GM19467 (cell line): ENCODE data around the gene TMEM255A.

Source experiments
- ATAC-seq: cut with Tn5 transposase; IDR thresholded peaks from one replicate; pipeline ENCODE4 v1.9.1; 2021; ENCODE audit warnings: mild to moderate bottlenecking, moderate library complexity; ENCODE audit not compliant: unreplicated experiment

Gene TMEM255A

DNA sequence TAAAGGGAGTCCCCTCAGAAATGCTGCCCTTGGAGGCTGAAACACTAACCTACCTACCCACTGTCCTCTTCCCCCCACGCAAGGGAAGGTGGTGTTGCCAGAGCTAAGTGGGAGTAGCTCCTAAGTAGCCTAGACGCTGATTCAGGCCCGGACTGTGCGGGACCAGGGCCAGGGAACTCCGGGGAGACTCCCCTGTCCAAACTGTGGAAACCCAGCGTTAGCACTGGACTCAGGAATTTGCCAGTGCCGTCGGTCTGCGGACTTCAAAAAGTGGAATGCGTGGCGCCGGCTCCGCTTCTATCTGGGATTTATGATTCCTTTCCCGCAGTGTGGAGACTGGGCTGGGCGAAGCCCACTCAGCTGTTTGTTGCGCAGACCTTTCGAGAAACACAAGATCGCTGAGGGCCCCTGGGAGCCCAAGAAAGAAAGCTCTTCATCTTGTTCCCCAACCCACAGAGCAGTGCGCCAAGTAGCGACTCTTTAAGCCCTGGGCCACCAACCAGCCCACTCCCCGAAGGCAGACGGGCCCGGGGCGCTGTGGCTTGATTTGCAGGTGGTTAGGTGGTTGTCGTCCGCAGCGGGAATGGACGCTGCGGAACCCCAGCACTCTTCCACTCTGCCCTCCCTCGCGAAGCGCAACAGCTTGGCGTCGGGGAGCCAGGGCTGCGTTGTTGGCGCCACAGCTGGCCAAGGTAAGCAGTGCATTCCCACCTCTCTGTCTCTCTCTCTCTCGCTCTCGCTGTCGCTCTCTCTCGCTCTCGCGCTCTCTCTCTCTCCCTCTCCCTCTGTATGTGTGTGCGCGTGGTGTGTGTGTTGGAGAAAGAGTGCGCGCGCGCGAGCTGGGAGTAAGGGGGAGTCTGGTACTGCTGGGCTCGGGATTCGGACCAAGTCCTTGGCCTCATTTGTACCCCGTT lies 2.0 kb downstream of the TMEM255A start:
- peak; percentile 92 for ATAC-seq

- ATAC-seq = no peak
Measured at GRCh38 chrX:120308558-120308957, 2.7 kb downstream of the TMEM255A start.

DNA sequence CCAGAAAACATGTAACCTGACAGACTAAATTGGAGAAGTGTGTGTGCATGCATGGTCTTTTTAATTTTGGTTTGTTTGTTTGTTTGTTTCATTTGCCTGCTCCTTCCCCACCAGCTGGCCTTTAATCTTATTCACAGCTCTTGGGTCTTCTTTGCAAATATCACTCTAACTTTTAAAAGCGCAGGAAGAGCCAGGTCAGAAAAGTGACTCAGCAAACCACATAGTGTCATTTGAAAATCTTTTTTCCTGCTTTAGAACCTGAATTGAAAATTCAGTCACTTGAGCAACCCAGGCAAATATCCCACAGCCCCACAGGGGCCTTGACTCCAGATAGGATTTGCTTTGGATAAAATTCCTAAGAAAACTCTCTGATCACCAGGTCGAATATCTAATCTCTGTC lies 4.6 kb downstream of the TMEM255A start:
- no peak for ATAC-seq

GRCh38 chrX:120305531-120306141 lies 5.6 kb downstream of the TMEM255A start:
- no peak for ATAC-seq

DNA sequence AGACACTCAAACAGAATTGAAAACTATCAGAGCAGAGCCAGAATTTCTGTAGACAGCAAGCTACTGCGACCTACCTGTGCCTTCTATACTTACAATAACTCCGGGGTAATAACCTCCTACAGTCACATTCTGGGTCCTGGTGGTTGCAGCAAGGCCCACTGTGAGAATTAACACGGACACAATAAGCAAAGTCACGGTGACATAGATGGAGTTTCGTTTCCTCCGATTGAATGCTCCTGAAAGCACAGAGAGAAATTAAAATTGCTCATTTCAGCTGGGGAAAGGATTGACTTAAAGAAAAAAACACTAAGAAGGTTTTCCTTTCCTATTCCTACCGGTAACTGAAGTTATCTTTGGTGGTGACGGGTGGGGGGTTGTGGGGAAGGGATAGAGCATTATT lies 7.0 kb downstream of the TMEM255A start:
- ATAC-seq = no peak

GRCh38 chrX:120302434-120302833 lies 8.8 kb downstream of the TMEM255A start:
- peak; percentile 94 for ATAC-seq

DNA sequence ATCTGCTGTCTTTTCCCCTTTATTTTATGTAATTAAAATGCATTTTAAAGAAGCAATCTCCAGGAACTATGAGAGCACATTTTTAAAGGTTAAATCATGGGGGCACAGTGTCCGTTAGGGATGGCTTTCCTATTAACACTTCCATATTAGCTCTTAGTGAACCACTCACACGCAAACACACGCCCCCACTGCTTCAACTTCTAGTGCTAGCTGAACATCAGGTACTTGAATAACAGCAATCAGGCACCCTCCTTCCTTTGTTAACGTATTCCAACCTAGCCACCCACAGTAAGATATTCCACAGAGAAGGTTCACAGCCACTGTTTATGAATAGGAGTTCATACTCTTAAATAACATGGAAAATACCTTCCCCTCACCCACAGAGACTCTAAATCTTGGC lies 9.3 kb downstream of the TMEM255A start:
- no peak for ATAC-seq

- ATAC-seq = no peak
Measured at GRCh38 chrX:120301497-120301896, 9.8 kb downstream of the TMEM255A start.

DNA sequence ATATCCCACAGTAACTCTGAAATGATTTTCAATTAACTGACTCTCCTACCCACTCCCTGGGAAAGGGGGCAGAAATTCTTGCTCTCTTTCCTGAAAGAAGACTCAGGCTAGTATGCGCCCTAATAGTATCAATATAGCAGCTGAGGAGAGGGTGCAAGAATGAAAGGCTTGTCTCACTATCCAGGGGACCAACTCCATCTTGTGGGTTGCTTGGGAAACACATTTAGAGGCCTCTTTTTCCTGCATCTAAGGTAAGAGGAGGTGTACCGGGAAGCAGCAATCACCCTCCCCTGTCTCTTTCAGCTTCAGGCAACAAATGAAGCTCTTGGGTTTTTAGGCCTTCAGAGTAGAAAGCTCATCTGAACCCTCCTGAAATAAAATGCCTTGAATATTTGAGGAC lies 11.3 kb downstream of the TMEM255A start:
- no peak for ATAC-seq

- no peak for ATAC-seq
Measured at GRCh38 chrX:120297923-120298322, 13.3 kb downstream of the TMEM255A start.

DNA sequence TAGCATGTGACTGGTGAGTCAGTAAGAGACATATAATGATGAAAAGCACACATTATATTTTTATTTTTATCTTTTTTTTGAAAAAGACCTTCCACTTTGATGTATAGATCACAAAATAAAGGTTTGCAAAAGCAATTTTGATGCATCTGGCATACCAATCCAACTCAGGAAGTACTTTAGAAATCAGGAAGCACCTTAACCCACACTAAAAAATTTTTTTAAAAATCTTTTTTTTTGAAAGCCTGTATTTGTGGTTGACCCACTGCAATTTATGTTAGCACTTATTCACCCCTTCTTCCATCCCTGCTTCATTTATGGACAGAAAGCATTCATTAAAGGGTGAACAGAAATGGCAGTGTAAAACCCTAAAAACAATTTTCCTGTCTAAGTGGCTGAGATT lies 16.6 kb downstream of the TMEM255A start:
- no peak for ATAC-seq

DNA sequence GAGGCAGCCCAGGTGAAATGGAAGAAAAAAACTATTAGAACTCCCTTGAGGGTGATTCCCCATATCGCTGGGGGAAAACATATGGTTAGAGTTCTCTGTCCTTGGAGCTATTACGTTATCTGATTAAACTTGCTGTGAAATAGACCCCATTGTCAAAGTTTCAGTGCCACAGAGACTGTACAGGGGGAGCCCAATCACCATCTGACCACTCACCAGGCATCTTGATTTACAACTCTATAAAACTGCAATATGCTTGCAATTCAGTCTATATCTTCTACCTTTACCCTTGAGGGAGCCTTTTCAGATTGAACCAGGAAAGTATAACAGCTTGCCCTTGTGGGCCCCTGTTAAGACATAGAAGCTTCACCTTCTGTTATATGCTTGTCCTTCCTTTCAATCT lies 18.2 kb downstream of the TMEM255A start:
- no peak for ATAC-seq

- ATAC-seq = no peak
Measured at GRCh38 chrX:120291211-120291610, 20.1 kb downstream of the TMEM255A start.

DNA sequence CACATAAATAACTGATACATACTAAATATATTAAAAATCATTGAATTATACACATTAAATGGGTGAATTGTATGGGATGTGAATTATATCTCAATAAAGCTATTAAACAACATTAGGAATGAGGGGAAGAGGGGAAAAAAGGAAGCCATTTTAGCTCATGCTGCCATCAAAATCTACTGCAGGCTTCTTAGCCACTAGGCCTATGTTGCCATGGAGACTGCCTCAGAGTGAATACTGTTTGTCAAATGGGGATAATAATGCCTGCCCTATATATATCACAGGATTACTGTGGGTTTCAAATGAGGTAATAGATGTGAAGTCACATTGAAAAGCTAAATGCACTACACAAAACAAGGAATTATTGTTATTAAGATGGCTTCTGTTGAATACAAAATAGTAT lies 21.2 kb downstream of the TMEM255A start:
- ATAC-seq = no peak

GRCh38 chrX:120287513-120288112 lies 23.6 kb downstream of the TMEM255A start:
- peak; percentile 72 for ATAC-seq

DNA sequence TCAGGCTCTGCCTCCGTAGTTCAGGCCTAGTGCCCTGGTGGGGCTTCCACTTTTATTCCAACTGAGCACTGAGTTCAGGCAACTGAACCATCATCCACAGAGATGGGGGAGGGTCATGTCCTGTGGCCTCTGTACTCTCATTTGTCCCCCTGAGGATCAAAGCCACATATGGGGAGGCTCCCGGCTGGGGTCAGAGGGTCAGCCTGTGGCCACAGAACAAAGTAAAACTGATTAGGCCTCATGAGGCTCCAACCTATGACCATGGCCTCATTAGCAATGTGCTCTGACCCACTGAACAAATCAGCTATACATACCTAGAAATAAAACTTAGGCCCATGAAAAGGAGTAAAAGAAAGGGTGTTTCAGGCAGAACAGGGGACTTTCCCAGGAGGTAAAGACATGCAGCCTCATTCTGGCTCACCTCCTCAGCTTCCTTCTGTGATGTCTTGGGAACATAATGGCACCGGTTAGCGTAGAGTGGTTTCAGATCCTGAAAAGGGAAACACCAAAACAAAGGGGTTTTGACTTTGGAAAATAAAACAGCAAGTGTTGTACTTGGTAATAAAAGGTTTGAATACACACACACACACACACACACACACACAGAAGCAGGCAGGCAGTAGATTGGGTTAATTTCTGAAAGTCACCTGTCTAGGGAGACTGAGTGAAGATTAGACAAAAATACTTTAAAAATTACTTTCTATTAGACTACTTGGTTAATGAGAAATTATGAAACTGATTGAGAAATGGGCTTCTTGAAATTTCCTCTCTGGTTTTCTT lies 24.3 kb downstream of the TMEM255A start:
- ATAC-seq = peak; percentile 30

DNA sequence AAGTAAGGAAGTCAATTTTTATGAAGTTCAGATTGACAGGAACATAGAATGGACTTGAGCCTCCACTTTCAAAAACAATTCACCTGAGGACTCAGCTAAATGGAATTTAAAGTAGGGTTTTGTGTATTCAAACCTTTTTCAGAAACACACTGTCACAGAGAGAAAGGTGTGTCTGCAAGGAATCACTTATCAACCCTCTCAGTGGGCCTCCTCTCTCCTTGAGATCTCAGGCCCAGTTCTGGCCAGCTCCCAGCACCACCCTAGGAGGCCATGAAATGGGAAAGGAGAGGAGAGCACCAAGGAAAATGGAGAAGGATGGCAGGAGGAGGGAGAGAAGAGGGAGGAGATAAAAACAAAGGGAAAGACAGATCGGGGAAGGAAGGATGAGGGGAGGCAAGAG lies 28.6 kb downstream of the TMEM255A start:
- ATAC-seq = no peak

GRCh38 chrX:120281761-120282160 lies 29.5 kb downstream of the TMEM255A start:
- ATAC-seq = no peak

DNA sequence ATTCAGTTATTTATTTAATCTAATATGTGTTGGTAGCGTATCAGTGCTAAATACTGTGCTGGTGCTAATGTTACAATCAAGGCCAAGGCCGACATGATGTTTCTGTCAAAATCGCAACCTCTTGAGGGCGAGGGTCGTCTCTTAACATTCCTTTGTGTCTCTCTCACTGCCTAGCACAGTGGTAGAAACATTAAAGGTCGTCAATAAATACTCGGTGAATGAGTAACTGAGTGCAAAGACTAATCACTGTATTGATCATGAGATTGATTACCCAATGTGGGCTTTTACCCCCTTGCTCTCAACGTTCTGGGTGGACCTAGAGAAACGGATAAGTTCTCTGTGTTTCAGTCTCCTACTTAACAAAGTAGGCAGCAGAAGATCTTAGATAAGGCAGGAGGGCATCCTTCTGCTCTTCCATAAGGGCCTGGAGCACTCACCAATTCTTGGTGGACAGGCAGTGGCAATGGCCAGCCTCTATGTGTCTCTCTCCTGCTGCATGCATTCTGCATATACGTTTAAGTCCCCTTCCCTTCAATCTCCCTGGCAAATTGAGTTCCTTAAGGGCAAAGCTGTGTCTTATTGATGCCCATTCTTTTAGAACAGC lies 30.1 kb downstream of the TMEM255A start:
- ATAC-seq = no peak

DNA sequence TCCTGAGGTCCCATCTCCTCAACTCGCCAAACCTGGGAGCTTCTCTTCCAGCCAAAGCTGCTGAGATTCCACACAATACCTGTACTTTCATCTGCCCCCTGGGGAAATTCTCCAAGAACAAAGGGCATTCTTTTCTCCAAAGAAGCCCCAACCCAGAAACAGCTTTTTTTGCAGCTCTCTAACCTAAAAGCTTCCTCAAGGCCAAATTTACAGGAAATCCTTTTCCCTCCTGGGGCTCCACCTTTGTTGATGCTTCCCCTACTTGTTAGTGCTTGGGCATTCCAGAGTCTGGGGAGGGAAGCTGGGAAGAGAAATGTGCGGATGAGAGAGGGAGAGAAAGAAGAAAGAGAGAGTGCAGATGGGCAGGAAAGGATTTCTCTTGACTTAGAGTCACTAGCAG lies 36.3 kb downstream of the TMEM255A start:
- no peak for ATAC-seq

GRCh38 chrX:120274145-120274544 lies 37.1 kb downstream of the TMEM255A start:
- no peak for ATAC-seq
